Panc1 (cell line): ENCODE measurements around the gene CSMD2. TPM values are rescaled to one million over a fixed set of nuclear protein-coding genes. Genes with fewer than 3 reads are reported as not detected.

Experiments used
- ATAC-seq: fragments of 200-7000 bp; cut with Tn5 transposase; 2 replicates; pipeline ENCODE4 v1.9.1; 2020; ENCODE audit warnings: mild to moderate bottlenecking, moderate library complexity
- BruUV-seq: library from RNA; stranded (reverse); fragments of 400-500 nt; replicated peaks from 2 replicates; lab custom pipeline; 2021; lab: Mats Ljungman, UMichigan
- CTCF ChIA-PET: fragments of 300-600 bp; sonication (Branson Sonifier 250); formaldehyde crosslinking; loops from one replicate; lab custom pipeline; 2022; ENCODE audit warnings: antibody characterized with exemption; lab: Charles Lee
- POLR2A ChIA-PET: fragments of 300-600 bp; sonication (Branson Sonifier 250); formaldehyde crosslinking; loops from one replicate; lab custom pipeline; 2022; ENCODE audit warnings: antibody characterized with exemption; lab: Charles Lee
- DNase-seq: peaks from one replicate; pipeline ENCODE4 v3.0.0-alpha.2; 2010; ENCODE audit warnings: low read depth, low spot score
- H3K27ac ChIP-seq: 2 replicates; pipeline ENCODE4 v1.5.1; 2011; ENCODE audit warnings: mild to moderate bottlenecking, low read length, inconsistent platforms
- H3K27me3 ChIP-seq: fragments of 200-500 bp; sonication (Bioruptor generic); 2 replicates; pipeline ENCODE4 v1.6.0; 2014; ENCODE audit warnings: low read length, inconsistent platforms; ENCODE audit not compliant: control insufficient read depth, insufficient read depth
- H3K36me3 ChIP-seq: fragments of 200-500 bp; sonication (Bioruptor generic); 2 replicates; pipeline ENCODE4 v1.5.1; 2014; ENCODE audit warnings: inconsistent platforms, mild to moderate bottlenecking, low read length, moderate library complexity; ENCODE audit not compliant: control insufficient read depth, insufficient read depth
- H3K4me1 ChIP-seq: 2 replicates; pipeline ENCODE4 v1.5.1; 2011; ENCODE audit warnings: inconsistent platforms, mild to moderate bottlenecking, low read length, moderate library complexity; ENCODE audit not compliant: control insufficient read depth, insufficient read depth
- H3K4me3 ChIP-seq, 2 experiments: 2 replicates each; pipeline ENCODE4 v1.5.1; 2011 to 2012; ENCODE audit warnings: low read depth in 2 of 2, low read length in 2 of 2, mild to moderate bottlenecking in 2 of 2, inconsistent platforms in 1 of 2, moderate library complexity in 1 of 2
- H3K9me3 ChIP-seq: fragments of 200-500 bp; sonication (Bioruptor generic); 2 replicates; pipeline ENCODE4 v1.5.1; 2014; ENCODE audit warnings: low read depth, mild to moderate bottlenecking, inconsistent platforms, low read length, moderate library complexity; ENCODE audit not compliant: control insufficient read depth, insufficient read depth
- CTCF ChIP-seq: fragments of 450-650 bp; IDR thresholded peaks from 2 replicates; pipeline ENCODE4 v1.5.1; 2017; ENCODE audit warnings: mild to moderate bottlenecking
- POLR2AphosphoS5 ChIP-seq: IDR thresholded peaks from 2 replicates; pipeline ENCODE4 v1.6.1; 2012; ENCODE audit warnings: mild to moderate bottlenecking, low read depth, low read length, moderate library complexity
- REST ChIP-seq, 2 experiments: IDR thresholded peaks; 2 replicates each; pipeline ENCODE4 v1.6.1; 2011 to 2012; ENCODE audit warnings: low read depth in 2 of 2, control low read depth in 1 of 2, low read length in 1 of 2, mild to moderate bottlenecking in 1 of 2, moderate library complexity in 1 of 2; ENCODE audit not compliant: insufficient read depth in 1 of 2
- SIN3A ChIP-seq: IDR thresholded peaks from 2 replicates; pipeline ENCODE4 v1.6.1; 2012; ENCODE audit warnings: low read depth, mild to moderate bottlenecking, low read length, moderate library complexity, borderline replicate concordance; ENCODE audit not compliant: insufficient read depth
- TCF7L2 ChIP-seq: IDR thresholded peaks from 2 replicates; pipeline ENCODE4 v1.6.1; 2011; ENCODE audit warnings: mild to moderate bottlenecking, low read depth, low read length, inconsistent platforms
- in situ Hi-C: cut with HindIII; loops from 2 replicates; pipeline ENCODE4 v1.10.0; 2016; ENCODE audit warnings: low sequenced_read_pairs, low pct_unique_long_range_greater_than_20kb
- intact Hi-C: fragments of 100-400 bp; cut with micrococcal nuclease; formaldehyde crosslinking; loops from one replicate; pipeline ENCODE4 v1.10.0; 2022; ENCODE audit not compliant: unreplicated experiment
- total RNA-seq: library from RNA; stranded (reverse); gene quantifications from one replicate; pipeline ENCODE4 v1.2.1, GENCODE V29; 2021; ENCODE audit not compliant: unreplicated experiment

CSMD2 gene
- total RNA-seq, 1 experiment from 2014 or later: not detected

GRCh38 chr1:34137411-34137810, 27.6 kb downstream of the CSMD2 start:
- Histone ChIP-seq H3K4me1 (no peaks in the 10 kb centered on the region), H3K9me3 (no peaks in the 10 kb centered on the region), H3K27me3 (no peaks in the 10 kb centered on the region), H3K36me3 (no peaks in the 10 kb centered on the region), H3K27ac (no peak overlapping the region), H3K4me3 (no peak overlapping the region)
- in situ Hi-C loops (no loop called here), intact Hi-C loops (no loop called here)
- DNase-seq (no peak), ATAC-seq (no peak)
- POLR2A ChIA-PET: no interaction called here
- TF ChIP-seq POLR2AphosphoS5 (no peak), TCF7L2 (no peak), REST (IDR thresholded peaks at IDR 0.05; ENCODE audit: insufficient read depth in 1 of 2, low read depth in 2 of 2, low read length in 1 of 2) (no peak), CTCF (no peak), SIN3A (no peak)
- CTCF ChIA-PET: no interaction called here
- BruUV-seq: no TSS peak

- TF ChIP-seq SIN3A (no peak), CTCF (no peak), TCF7L2 (no peak), POLR2AphosphoS5 (no peak), REST (IDR thresholded peaks at IDR 0.05; ENCODE audit: insufficient read depth in 1 of 2, low read depth in 2 of 2, low read length in 1 of 2) (no peak)
- in situ Hi-C loops (no loop called here), intact Hi-C loops (no loop called here)
- Histone ChIP-seq H3K4me1 (no peaks in the 10 kb centered on the region), H3K4me3 (no peak overlapping the region), H3K27ac (no peak overlapping the region), H3K36me3 (no peaks in the 10 kb centered on the region), H3K27me3 (no peaks in the 10 kb centered on the region; the same call in 1 of the 2 replicates), H3K9me3 (no peaks in the 10 kb centered on the region)
- DNase-seq: no peak
- POLR2A ChIA-PET: no interaction called here
- CTCF ChIA-PET: no interaction called here
- no TSS peak for BruUV-seq
- no peak for ATAC-seq
Measured at GRCh38 chr1:34132161-34132420, 32.9 kb downstream of the CSMD2 start.
